NOMO-1 treated with dmso at 0.1 percent for 144 hours (cell line): ENCODE measurements around the gene DAP.
"Not testable (repeated sequence)": the region's sequence is repeated elsewhere in the genome, so short reads cannot be mapped to it uniquely, and the experiment has no call there.

Source experiments
- DNase-seq: peaks from one replicate; lab custom pipeline; 2025; ENCODE audit not compliant: unreplicated experiment; lab: John Stamatoyannopoulos, UW

The DAP gene

GRCh38 chr5:10735569-10736276 is 25.3 kb downstream of the DAP start:
- DNase-seq: peak; percentile 69

- DNase-seq: no peak
Measured at GRCh38 chr5:10734832-10735523, 26.1 kb downstream of the DAP start.

- no peak for DNase-seq
Measured at GRCh38 chr5:10734037-10734709, 26.9 kb downstream of the DAP start.

GRCh38 chr5:10733426-10733825 is 27.6 kb downstream of the DAP start:
- no peak for DNase-seq

- peak; percentile 96 for DNase-seq
Measured at GRCh38 chr5:10731913-10732312, 29.1 kb downstream of the DAP start.

- no peak for DNase-seq
Measured at GRCh38 chr5:10730043-10730351, 31.0 kb downstream of the DAP start.

GRCh38 chr5:10729320-10730042 is 31.6 kb downstream of the DAP start:
- peak; percentile 65 for DNase-seq

GRCh38 chr5:10728679-10729078 is 32.4 kb downstream of the DAP start:
- no peak for DNase-seq

- no peak for DNase-seq
Measured at GRCh38 chr5:10727861-10728260, 33.2 kb downstream of the DAP start.

GRCh38 chr5:10726913-10727517 is 34.0 kb downstream of the DAP start:
- no peak for DNase-seq

- DNase-seq: no peak
Measured at GRCh38 chr5:10726179-10726912, 34.7 kb downstream of the DAP start.

- no peak for DNase-seq
Measured at GRCh38 chr5:10725636-10726035, 35.4 kb downstream of the DAP start.

- DNase-seq: no peak
Measured at GRCh38 chr5:10724781-10725507, 36.1 kb downstream of the DAP start.

GRCh38 chr5:10723514-10723913 is 37.5 kb downstream of the DAP start:
- DNase-seq: no peak

- not testable (repeated sequence) for DNase-seq
Measured at GRCh38 chr5:10720766-10721165, 40.3 kb downstream of the DAP start.

GRCh38 chr5:10719965-10720364 is 41.1 kb downstream of the DAP start:
- no peak for DNase-seq

- DNase-seq: not testable (repeated sequence)
Measured at GRCh38 chr5:10718617-10719016, 42.4 kb downstream of the DAP start.

- DNase-seq: not testable (repeated sequence)
Measured at GRCh38 chr5:10716825-10717224, 44.2 kb downstream of the DAP start.

GRCh38 chr5:10715605-10716290 is 45.3 kb downstream of the DAP start:
- DNase-seq: no peak
